Astrocyte (in vitro differentiated cells and primary cell): ENCODE results near the gene KLHDC8B.

Source experiments
- CTCF ChIP-seq: IDR thresholded peaks from 2 replicates; pipeline ENCODE4 v1.5.1; 2011; ENCODE audit warnings: low read depth, mild to moderate bottlenecking, inconsistent platforms, low read length, moderate library complexity; ENCODE audit not compliant: insufficient read depth
- EZH2 ChIP-seq: IDR thresholded peaks from 2 replicates; pipeline ENCODE4 v1.6.1; 2012; ENCODE audit warnings: mild to moderate bottlenecking, low read length, inconsistent platforms; ENCODE audit not compliant: insufficient read depth

GRCh38 chr3:49217688-49218470 lies 46.5 kb downstream of the KLHDC8B start:
- TF ChIP-seq CTCF (no peak), EZH2 (no peak)
